Peyer's patch (tissue), 4 donors: Measurements from ENCODE around the gene TTYH1. TPM values are rescaled to one million over a fixed set of nuclear protein-coding genes. Genes with fewer than 3 reads are reported as not detected.

Experiments used
- DNase-seq, 3 donors: peaks; one replicate each; pipeline ENCODE4 v3.0.0-alpha.2; 2017 to 2019
- H3K27ac ChIP-seq, 4 donors: fragments of 200-600 bp; sonication (generic); one replicate each; pipeline ENCODE4 v1.5.1; 2016 to 2019
- H3K27me3 ChIP-seq, 2 donors: fragments of 200-600 bp; sonication (generic); one replicate each; pipeline ENCODE4 v1.5.1; 2019
- H3K36me3 ChIP-seq, 3 donors: fragments of 200-600 bp; sonication (generic); one replicate each; pipeline ENCODE4 v1.5.1; 2016 to 2019
- H3K4me1 ChIP-seq, 4 donors: fragments of 200-600 bp; sonication (generic); one replicate each; pipeline ENCODE4 v1.5.1; 2016 to 2019
- H3K4me3 ChIP-seq, 4 donors: fragments of 200-600 bp; sonication (generic); 1 replicate in 3 of 4; 2 replicates in 1 of 4; pipeline ENCODE4 v1.5.1; 2016 to 2019; ENCODE audit warnings: mild to moderate bottlenecking in 1 of 4
- H3K9me3 ChIP-seq, 4 donors: fragments of 200-600 bp; sonication (generic); one replicate each; pipeline ENCODE4 v1.5.1; 2016 to 2019; ENCODE audit warnings: mild to moderate bottlenecking in 1 of 4
- POLR2A ChIP-seq, 2 donors: fragments of 450-650 bp; IDR thresholded peaks; one replicate each; pipeline ENCODE4 v1.5.1; 2017; ENCODE audit warnings: antibody characterized with exemption in 2 of 2, mild to moderate bottlenecking in 2 of 2, moderate library complexity in 2 of 2
- total RNA-seq, 4 donors: library from RNA; depleted of rRNA; stranded (reverse); fragments of >200 nt; gene quantifications; one replicate each; pipeline ENCODE4 v1.1.0, GENCODE V29; 2016
- TF ChIP-seq, protein P1 (sequence below), 6 experiments: fragments of 450-650 bp in 4 of 6; fragments of 200-600 bp in 2 of 6; sonication (generic) in 1 of 6; IDR thresholded peaks; one replicate each; pipeline ENCODE4 v1.5.1; 2017 to 2019; ENCODE audit warnings: antibody characterized with exemption in 6 of 6, mild to moderate bottlenecking in 3 of 6, moderate library complexity in 1 of 6

Gene TTYH1
- total RNA-seq, 4 donors from 2014 or later = 0.35 TPM; not detected in 3

DNA sequence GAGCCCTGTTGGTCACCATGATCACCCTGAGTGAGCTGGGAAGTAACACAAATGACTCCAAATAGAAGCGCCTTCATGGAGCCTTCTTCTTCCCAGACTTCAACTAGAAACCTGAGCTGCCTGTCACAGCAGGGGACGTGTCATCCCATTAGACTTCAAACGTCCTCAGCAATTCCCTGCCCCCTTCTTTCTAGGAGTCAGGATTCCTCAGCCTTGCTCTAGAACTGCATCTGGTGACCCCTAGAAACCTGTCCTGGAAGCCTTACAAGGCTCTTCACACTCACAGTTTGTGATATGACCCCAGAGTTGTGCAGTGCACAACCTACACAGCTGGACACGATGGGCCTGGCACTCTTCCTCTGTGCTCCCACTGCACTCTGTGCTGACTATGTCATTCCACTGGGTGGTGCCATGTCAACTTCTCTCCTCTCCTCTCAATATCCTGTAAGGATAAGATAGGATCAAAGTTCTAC lies 23.6 kb upstream of the TTYH1 start:
- Histone ChIP-seq H3K36me3 (no peaks in the 10 kb centered on the region), H3K27me3 (no peaks in the 10 kb centered on the region), H3K9me3 (no peaks in the 10 kb centered on the region), H3K4me1 (peaks cover 0 to 9% (median 4%) of the 10 kb centered on the region in 4 donors), H3K4me3 (no peak overlapping the region), H3K27ac (no peak overlapping the region)
- no peak for DNase-seq
- no peak for TF ChIP-seq POLR2A (IDR thresholded peaks at IDR 0.05)
- TF ChIP-seq, protein P1, sequence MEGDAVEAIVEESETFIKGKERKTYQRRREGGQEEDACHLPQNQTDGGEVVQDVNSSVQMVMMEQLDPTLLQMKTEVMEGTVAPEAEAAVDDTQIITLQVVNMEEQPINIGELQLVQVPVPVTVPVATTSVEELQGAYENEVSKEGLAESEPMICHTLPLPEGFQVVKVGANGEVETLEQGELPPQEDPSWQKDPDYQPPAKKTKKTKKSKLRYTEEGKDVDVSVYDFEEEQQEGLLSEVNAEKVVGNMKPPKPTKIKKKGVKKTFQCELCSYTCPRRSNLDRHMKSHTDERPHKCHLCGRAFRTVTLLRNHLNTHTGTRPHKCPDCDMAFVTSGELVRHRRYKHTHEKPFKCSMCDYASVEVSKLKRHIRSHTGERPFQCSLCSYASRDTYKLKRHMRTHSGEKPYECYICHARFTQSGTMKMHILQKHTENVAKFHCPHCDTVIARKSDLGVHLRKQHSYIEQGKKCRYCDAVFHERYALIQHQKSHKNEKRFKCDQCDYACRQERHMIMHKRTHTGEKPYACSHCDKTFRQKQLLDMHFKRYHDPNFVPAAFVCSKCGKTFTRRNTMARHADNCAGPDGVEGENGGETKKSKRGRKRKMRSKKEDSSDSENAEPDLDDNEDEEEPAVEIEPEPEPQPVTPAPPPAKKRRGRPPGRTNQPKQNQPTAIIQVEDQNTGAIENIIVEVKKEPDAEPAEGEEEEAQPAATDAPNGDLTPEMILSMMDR (IDR thresholded peaks at IDR 0.05) = no peak

DNA sequence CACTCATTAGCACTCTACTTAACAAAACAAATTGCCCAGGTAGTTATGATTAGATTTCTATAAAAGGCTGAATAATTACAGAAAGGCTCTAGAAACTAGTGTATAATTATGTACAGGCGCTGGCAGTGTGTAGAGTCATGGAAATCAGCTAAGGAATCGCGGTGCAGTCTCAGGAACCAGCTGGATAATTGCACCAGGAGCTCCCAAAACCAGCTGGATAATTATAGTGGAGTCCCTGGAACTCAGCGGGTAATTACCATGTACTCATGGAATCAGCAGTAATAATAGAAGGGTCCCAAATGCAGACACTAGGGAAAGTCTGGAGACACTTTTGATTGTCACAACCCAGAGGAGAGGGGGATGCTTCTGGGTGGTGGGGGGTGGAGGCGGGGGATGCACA lies 23.2 kb upstream of the TTYH1 start:
- Histone ChIP-seq H3K27ac (no peak overlapping the region), H3K27me3 (no peaks in the 10 kb centered on the region), H3K9me3 (no peaks in the 10 kb centered on the region), H3K4me3 (no peak overlapping the region), H3K36me3 (no peaks in the 10 kb centered on the region), H3K4me1 (peaks cover 0 to 9% (median 4%) of the 10 kb centered on the region in 4 donors)
- no peak for DNase-seq
- TF ChIP-seq POLR2A (IDR thresholded peaks at IDR 0.05) = no peak
- TF ChIP-seq, protein P1 (IDR thresholded peaks at IDR 0.05) = no peak

DNA sequence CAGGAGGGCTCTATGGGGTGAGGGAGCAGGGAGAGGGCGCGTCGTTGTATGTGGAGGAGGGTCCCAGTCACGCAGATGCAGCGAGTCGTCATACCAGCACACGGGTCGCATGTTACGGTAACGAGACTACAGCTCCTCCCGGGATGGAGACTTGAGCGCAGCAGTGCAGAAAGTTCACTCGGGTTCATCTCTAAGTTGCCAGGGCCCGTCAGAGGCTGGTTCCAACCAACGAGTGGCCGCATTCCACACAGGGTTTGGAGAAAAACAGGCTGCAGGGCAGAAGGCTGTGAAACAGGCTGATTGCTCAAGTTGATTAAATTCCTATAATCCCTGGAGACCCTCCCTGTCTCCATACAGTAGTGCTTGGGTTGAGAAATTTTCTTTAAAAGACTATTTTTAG lies 21.9 kb upstream of the TTYH1 start:
- Histone ChIP-seq H3K4me3 (no peak overlapping the region), H3K27me3 (no peaks in the 10 kb centered on the region), H3K36me3 (no peaks in the 10 kb centered on the region), H3K4me1 (peaks cover 0 to 9% (median 4%) of the 10 kb centered on the region in 4 donors), H3K9me3 (no peaks in the 10 kb centered on the region), H3K27ac (no peak overlapping the region)
- TF ChIP-seq POLR2A (IDR thresholded peaks at IDR 0.05) = no peak
- TF ChIP-seq, protein P1 (IDR thresholded peaks at IDR 0.05) = no peak
- DNase-seq = no peak

DNA sequence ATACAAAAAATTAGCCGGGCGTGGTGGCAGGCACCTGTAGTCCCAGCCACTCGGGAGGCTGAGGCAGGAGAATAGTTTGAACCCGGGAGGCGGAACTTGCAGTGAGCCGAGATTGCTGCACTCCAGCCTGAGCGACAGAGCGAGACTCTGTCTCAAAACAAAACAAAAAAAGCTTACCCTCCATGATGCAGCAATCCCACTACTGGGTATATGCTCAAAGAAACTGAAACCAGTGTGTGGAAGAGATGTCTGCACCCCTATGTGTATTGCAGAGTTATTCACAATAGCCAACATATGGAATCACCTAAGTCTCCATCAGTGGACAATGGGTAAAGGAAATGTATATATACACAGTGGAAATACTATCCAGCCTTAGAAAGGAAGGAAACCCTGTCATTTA lies 19.6 kb upstream of the TTYH1 start:
- DNase-seq = no peak
- Histone ChIP-seq H3K4me1 (peaks cover 0 to 2% (median 0%) of the 10 kb centered on the region in 4 donors), H3K27ac (no peak overlapping the region), H3K27me3 (no peaks in the 10 kb centered on the region), H3K36me3 (no peaks in the 10 kb centered on the region), H3K4me3 (no peak overlapping the region), H3K9me3 (no peaks in the 10 kb centered on the region)
- TF ChIP-seq, protein P1 (IDR thresholded peaks at IDR 0.05) = no peak
- no peak for TF ChIP-seq POLR2A (IDR thresholded peaks at IDR 0.05)

DNA sequence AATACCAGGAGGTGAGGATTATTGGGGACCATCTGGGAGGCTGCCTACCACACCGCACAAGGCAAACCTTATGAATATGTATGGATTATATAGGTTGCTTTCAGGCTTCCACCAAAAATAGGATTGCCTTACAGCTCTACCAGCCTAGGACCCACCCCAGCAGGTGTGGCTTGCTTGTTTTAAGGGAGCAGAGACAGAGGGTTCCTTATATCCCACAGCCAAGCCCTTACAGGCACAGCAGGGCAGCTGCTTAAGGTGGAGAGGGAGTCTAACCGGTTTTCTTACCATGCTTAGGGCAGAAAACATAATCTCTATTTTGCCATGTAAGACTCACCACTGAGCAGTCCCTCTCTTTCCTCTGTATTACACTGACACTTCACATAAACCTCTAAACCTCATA lies 16.1 kb upstream of the TTYH1 start:
- no peak overlapping the region for H3K4me3 ChIP-seq
- no peak overlapping the region for H3K27ac ChIP-seq
- no peak for DNase-seq
- no peaks in the 10 kb centered on the region for H3K36me3 ChIP-seq
- TF ChIP-seq, protein P1 (IDR thresholded peaks at IDR 0.05) = no peak
- no peak for TF ChIP-seq POLR2A (IDR thresholded peaks at IDR 0.05)
- no peaks in the 10 kb centered on the region for H3K4me1 ChIP-seq
- no peaks in the 10 kb centered on the region for H3K27me3 ChIP-seq
- H3K9me3 ChIP-seq = no peaks in the 10 kb centered on the region

DNA sequence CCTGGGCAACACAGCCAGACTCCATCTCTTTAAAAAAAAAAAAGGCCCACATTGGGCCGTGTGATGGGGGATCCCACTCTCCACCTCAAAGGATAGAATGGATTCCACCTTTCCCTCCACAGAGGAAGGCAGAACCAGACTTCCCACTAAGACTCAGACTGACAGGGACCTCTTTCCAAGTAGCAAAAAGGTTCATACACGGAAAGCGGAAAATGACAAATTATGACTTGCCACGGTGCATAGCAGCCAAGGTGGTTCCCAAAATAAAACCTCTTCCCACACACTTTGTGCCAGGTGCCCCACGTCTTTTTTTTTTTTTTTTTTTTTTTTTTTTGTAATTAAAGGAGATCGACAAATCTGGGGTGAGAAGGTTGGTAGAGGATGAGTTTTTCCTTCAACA lies 14.4 kb upstream of the TTYH1 start:
- H3K27ac ChIP-seq = no peak overlapping the region
- no peaks in the 10 kb centered on the region for H3K9me3 ChIP-seq
- no peak overlapping the region for H3K4me3 ChIP-seq
- H3K4me1 ChIP-seq = no peaks in the 10 kb centered on the region
- no peak for DNase-seq
- no peaks in the 10 kb centered on the region for H3K27me3 ChIP-seq
- H3K36me3 ChIP-seq = no peaks in the 10 kb centered on the region
- TF ChIP-seq, protein P1 (IDR thresholded peaks at IDR 0.05) = no peak
- TF ChIP-seq POLR2A (IDR thresholded peaks at IDR 0.05) = no peak
